H7 (cell line): Measurements from ENCODE around the gene MAPK14. TPM values are rescaled to one million over a fixed set of nuclear protein-coding genes. Genes with fewer than 3 reads are reported as not detected.

Source experiments
- DNase-seq: peaks from one replicate; pipeline ENCODE4 v3.0.0; 2012
- H3K27me3 ChIP-seq: 2 replicates; pipeline ENCODE4 v1.6.0; 2011; ENCODE audit warnings: mild to moderate bottlenecking, low read length; ENCODE audit not compliant: control insufficient read depth, insufficient read depth
- H3K36me3 ChIP-seq: replicated peaks from 2 replicates; pipeline ENCODE4 v1.5.1; 2011; ENCODE audit warnings: low read length; ENCODE audit not compliant: control insufficient read depth, insufficient read depth
- H3K4me3 ChIP-seq: 2 replicates; pipeline ENCODE4 v1.5.1; 2011; ENCODE audit warnings: low read depth, mild to moderate bottlenecking, control low read depth, low read length, moderate library complexity; ENCODE audit not compliant: insufficient read depth
- total RNA-seq: library from RNA; depleted of rRNA; stranded (reverse); fragments of >200 nt; shearing (Covaris generic); gene quantifications from 2 replicates; pipeline ENCODE4 v1.2.3, GENCODE V29; 2014

The MAPK14 gene
- total RNA-seq, 1 experiment from 2014 or later = 34.2 TPM

DNA sequence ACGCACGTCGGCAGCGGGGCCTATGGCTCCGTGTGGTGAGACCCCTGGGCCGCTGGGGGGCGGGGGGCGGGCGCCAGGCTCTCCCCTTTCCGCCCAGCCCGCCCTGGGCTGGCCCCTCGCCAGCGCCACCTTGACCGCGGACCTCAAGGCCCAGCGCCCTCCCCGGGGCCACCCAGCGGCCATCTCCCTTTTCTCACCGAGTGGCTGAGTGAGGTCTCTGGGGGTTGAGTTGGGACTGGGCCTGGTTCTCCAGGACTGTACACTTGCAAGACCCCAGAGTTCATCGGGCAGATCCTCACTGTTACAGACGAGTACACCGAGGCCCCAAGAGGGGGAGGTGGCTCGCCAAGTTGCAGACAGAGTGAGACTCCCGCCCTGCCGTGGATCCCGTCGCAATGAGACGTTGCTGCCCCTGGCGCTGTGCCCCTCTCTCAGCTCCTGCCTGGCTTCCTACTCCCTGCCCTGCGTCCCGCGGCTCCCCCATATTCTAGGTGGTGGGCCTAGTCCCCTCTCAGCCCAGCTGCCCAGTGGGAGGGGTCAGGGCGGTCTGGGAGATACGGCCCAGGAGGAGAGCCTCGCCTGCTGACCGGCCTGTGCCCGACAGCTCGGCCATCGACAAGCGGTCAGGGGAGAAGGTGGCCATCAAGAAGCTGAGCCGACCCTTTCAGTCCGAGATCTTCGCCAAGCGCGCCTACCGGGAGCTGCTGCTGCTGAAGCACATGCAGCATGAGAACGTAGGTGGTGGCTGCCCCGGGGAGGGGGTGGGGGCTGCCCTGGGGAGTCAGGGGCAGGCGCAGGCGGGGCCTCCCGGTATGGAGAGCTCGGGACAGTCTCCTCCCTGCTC lies 103.3 kb downstream of the MAPK14 start:
- Histone ChIP-seq H3K36me3 (no peaks in the 10 kb centered on the region; the same call in 1 of the 2 replicates), H3K4me3 (peak overlapping the region; percentile 50), H3K27me3 (peaks cover 8% of the 10 kb centered on the region)
- peak; percentile 85 for DNase-seq

DNA sequence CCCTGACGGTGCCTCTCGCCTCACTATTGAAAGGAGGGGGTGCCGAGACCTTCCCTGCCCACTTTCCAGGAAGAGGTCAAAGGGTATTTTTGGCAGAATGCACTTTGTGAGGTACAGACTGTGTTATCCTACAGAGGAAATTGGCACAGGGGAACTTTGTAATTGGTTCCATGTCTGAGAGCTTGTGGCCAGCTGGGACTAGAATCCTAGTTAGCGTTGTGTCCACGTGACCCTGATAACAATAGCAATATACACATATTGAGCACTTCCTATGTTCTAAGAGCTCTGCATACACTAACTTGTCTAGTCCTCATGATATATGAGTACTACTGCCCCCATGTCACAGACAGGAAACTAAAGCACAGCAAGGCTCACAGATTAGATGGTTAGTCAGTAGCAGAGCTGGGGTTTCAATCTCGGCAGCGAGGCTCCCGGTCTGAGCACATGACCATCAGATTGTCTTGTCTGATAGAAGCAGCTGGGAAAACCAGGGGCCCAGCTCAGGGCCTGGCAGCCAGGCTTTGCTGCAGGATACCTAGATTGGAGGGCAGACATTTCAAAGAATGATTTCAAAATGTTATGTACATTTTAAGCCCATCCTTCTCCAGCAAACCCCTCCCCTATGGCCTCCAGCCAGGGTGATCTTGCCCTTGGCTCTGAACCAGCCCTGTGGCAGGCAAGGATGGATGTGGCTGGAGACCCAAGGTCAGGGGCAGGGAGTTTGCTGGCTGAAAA lies 104.1 kb downstream of the MAPK14 start:
- Histone ChIP-seq H3K27me3 (peaks cover 8% of the 10 kb centered on the region), H3K4me3 (peak overlapping the region; percentile 50; the same call in 1 of the 2 replicates), H3K36me3 (peaks cover 3% of the 10 kb centered on the region)
- peak; percentile 40 for DNase-seq

DNA sequence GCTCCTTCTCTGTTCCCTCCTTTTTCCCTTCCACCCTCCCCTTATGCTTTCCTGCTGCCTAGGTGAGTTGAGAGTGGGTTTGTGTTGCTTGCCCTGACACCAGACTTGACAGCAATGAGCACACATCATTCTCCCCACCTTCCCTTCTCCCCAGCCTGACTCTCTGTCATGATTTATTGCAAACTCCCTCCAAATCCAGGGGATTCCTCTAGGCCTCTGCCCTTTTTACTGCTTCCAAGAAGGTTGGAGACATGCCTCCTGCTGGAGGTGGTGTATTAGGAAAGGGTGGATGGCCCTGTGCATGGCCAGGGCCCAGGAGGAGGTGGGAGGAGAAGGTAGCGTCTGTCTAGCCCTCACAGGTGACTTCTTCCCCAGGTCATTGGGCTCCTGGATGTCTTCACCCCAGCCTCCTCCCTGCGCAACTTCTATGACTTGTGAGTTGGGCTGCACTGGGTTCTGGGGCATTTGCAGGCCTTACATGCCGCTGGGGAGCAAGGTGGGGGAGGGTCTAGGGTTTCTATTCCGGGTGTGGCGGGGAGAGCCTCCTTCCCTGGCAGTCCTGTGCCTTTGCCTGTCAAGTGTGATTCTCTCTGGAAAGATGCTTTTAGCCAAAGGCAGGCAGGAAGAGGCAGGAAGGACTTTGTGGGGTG lies 104.8 kb downstream of the MAPK14 start:
- Histone ChIP-seq H3K27me3 (peaks cover 8% of the 10 kb centered on the region), H3K36me3 (peaks cover 4% of the 10 kb centered on the region), H3K4me3 (no peak overlapping the region)
- DNase-seq = peak; percentile 37

DNA sequence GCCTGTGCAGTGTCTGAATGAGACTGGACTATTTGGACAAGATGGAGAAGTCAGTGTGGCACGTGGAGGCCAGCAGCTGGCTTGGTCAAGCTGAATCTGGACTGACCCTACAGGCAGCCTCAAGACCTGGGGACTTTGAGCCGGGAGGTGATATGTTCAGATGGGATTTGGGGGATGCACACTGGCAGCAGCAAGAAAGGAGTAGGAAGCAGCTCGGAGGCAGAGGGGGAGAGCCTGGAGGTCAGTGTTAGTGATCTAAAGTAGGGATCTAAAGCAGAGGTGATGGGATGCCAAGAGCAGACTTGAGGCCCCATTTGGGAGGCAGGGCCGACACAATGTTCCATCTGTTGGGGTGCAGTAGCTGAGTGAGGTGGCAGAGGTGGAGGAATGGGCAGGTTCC lies 105.5 kb downstream of the MAPK14 start:
- peaks cover 4% of the 10 kb centered on the region for H3K36me3 ChIP-seq
- H3K4me3 ChIP-seq = no peak overlapping the region
- DNase-seq = peak; percentile 17
- H3K27me3 ChIP-seq = peaks cover 8% of the 10 kb centered on the region

DNA sequence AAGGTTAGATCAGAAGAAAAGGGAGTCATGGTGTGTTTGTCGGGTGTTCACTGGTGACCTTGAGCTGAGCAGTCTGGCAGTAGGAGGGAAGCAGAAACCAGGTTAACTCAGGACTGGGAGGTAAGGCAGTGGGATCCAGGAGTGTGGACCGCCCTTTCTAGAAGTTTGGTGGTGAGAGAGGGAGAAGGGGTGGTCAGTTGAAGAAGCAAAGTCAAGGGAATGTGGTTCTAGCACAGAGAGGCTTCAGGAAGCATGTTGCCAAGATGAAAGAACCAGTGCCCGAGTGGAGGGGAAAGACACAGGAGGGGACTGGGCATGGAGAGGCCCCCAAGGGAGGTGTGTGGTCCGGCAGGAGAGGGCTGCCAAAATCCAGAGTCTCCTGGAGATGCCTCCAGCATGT lies 106.3 kb downstream of the MAPK14 start:
- H3K36me3 ChIP-seq = peaks cover 7% of the 10 kb centered on the region
- no peak overlapping the region for H3K4me3 ChIP-seq
- H3K27me3 ChIP-seq = peaks cover 8% of the 10 kb centered on the region
- peak; percentile 18 for DNase-seq

DNA sequence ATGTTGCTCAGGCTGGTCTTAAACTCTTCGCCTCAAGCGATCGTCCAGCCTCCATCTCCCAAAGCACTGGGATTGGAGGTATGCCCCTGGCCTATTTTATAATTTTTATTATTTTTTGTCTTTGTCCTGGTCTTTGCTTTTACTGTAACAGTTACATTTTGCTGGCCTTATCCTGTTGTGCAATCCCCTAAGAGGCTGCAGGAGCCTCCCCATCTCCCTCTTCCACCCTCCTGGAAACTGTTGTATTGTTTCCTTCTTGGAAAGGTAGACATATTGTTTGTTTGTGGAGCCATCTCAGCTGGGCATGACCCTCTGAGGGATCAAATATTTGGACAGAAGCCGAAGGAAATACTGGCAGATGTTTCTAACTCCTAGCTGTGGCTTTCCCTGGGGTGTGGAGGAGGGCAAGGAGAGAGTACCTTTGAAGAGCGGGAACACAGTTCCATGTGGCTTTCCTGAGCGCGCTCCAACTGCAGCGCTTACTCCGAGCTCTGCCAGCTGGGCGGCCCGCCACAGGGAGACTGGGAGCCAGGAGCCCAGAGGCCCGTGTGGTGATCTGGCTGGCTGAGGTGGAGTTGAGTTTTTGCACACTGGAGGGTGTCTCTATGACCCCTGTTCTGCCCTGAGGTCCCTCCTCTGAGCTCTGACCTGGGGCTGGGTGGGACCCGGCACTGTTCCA lies 107.6 kb downstream of the MAPK14 start:
- peak; percentile 7 for DNase-seq

DNA sequence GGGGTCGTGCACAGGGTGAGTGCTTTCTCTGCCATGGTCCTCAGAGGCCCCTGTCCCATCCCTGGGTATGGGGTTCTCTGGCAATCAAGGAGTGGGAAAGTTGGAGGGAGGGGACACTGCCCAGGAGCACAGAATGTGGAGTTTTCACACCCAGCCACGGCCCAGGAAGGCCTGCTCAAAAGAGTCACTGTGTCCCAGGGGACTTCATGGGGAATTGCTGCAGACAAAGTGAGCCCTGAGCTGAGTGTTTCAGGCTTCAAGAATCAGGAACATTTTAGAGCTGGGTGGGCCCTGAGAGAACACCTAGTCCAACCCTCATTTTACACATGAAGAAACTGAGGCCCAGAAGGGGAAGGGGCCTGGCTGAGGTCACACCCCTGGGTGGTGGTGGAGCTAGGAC lies 108.4 kb downstream of the MAPK14 start:
- peaks cover 7% of the 10 kb centered on the region for H3K36me3 ChIP-seq
- no peak overlapping the region for H3K4me3 ChIP-seq
- DNase-seq = no peak
- H3K27me3 ChIP-seq = peaks cover under 1% of the 10 kb centered on the region; the same call in 1 of the 2 replicates

More for the DNA sequence above, 107.6 kb downstream of the MAPK14 start:
- no peak overlapping the region for H3K4me3 ChIP-seq
- peaks cover 4% of the 10 kb centered on the region for H3K27me3 ChIP-seq
- H3K36me3 ChIP-seq = peaks cover 7% of the 10 kb centered on the region

DNA sequence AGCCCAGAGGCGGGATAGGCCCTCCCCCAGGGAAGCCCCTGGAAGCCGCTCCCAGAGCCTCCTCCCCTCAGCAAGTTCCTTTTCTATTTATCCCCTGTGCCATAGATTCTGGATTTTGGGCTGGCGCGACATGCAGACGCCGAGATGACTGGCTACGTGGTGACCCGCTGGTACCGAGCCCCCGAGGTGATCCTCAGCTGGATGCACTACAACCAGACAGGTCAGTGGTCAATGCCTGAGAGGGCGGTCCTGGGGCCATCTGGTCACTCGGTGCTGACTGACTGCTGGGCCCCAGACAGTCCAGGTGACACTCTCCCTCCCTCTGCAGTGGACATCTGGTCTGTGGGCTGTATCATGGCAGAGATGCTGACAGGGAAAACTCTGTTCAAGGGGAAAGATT lies 108.9 kb downstream of the MAPK14 start:
- H3K36me3 ChIP-seq = peaks cover 7% of the 10 kb centered on the region
- peak; percentile 23 for DNase-seq
- no peak overlapping the region for H3K4me3 ChIP-seq
- H3K27me3 ChIP-seq = no peaks in the 10 kb centered on the region

DNA sequence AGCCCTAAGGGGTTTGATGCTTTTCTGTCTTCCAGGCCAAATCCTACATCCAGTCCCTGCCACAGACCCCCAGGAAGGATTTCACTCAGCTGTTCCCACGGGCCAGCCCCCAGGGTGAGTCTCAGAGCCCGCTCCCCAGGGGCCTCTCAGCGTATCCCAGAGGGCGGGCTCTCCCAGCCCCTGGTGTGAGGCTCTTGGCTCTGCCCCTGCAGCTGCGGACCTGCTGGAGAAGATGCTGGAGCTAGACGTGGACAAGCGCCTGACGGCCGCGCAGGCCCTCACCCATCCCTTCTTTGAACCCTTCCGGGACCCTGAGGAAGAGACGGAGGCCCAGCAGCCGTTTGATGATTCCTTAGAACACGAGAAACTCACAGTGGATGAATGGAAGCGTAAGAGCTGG lies 111.1 kb downstream of the MAPK14 start:
- Histone ChIP-seq H3K27me3 (no peaks in the 10 kb centered on the region), H3K36me3 (peaks cover 7% of the 10 kb centered on the region), H3K4me3 (no peak overlapping the region)
- DNase-seq = peak; percentile 28

DNA sequence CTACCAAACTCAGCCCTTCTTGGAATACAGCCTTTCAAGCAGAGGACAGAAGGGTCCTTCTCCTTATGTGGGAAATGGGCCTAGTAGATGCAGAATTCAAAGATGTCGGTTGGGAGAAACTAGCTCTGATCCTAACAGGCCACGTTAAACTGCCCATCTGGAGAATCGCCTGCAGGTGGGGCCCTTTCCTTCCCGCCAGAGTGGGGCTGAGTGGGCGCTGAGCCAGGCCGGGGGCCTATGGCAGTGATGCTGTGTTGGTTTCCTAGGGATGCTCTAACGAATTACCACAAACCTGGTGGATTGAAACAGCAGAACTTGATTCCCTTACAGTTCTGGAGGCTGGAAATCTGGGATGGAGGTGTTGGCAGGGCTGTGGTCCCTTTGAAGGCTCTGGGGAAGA lies 111.8 kb downstream of the MAPK14 start:
- Histone ChIP-seq H3K36me3 (peaks cover 7% of the 10 kb centered on the region), H3K4me3 (no peak overlapping the region), H3K27me3 (no peaks in the 10 kb centered on the region)
- peak; percentile 90 for DNase-seq

DNA sequence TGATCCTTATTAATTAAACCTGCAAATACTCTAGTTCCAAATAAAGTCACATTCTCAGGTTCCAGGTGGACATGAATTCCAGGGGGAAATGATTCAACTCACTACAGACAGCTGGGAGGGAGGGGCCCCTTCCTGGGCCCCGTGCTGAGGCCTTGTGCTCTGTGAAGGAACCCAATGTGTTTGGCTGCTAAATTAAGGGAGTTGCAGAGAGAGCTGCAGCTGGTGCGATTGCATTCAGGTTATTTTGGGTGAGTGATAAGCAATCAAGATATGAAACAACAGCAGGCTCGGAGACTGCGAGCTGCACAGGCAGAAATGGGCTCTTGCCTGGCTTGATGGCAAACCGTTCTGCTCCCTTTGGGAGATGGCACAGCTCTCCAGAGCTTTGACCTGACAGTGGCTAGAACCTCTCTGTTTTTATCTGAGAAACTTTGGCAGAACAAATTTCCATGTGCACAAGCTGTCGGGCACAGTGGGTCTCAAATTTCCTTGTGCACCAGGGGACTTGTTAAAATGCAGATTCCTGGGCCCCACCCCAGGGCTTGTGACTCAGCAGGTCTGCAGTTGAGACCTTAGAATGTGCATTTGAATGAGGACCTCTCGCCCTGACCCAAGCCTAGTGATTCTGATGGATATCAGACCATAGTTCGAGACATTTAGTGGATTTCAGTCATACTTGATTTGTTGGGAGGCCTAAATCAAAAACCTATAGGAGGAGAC lies 112.5 kb downstream of the MAPK14 start:
- Histone ChIP-seq H3K36me3 (peaks cover 7% of the 10 kb centered on the region), H3K4me3 (no peak overlapping the region), H3K27me3 (no peaks in the 10 kb centered on the region)
- peak; percentile 34 for DNase-seq

DNA sequence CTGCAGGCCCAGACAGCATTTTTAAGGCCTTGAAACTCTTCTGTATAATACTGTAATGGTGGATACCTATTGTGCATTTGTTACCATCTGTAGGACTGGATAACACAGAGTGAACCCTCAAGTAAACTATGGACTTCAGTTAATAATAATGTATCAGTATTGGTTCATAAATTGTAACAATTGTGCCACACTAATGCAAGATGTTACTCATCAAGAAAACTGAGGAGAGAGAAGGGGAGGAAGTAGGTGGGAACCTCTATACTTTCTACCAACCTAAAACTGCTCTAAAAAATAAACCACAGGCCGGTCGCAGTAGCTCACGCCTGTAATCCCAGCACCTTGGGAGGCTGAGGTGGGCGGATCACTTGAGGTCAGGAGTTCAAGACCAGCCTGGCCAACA lies 113.5 kb downstream of the MAPK14 start:
- no peak overlapping the region for H3K4me3 ChIP-seq
- no peak for DNase-seq
- peaks cover 5% of the 10 kb centered on the region for H3K36me3 ChIP-seq
- no peaks in the 10 kb centered on the region for H3K27me3 ChIP-seq

DNA sequence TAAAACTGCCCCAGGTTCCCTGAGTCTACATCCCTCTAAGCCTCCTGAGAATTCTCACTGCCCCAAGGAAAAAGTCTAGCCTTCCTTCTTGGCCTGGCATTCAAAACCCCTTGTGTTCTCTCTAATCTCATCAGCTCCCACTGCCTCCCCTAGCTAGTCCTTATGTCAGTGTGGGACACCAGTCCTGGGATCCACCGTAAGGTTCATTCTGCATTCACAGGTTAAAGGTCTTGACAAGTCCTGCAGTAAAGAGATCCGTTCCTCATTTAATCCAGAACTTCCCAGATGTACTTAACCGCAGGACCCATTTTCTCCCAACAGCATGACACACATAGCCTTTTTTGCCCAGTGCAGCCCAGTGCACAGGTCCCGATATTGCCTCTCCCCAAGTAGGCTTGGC lies 114.4 kb downstream of the MAPK14 start:
- Histone ChIP-seq H3K36me3 (peaks cover 3% of the 10 kb centered on the region), H3K4me3 (no peak overlapping the region), H3K27me3 (no peaks in the 10 kb centered on the region)
- DNase-seq = no peak
